SK-N-SH (cell line): Measurements from ENCODE around the gene OSCAR. TPM values are rescaled to one million over a fixed set of nuclear protein-coding genes. Genes with fewer than 3 reads are reported as not detected.

Source experiments
- CTCF ChIA-PET: fragments of 300-600, 350-600 bp; formaldehyde crosslinking; extraction: SDS; loops from one replicate; lab custom pipeline; 2021; lab: Yijun Ruan, JAX
- POLR2A ChIA-PET: fragments of 350-600 bp; sonication (Branson Sonifier 250); formaldehyde crosslinking; extraction: SDS; loops from one replicate; lab custom pipeline; 2020; ENCODE audit warnings: antibody characterized with exemption, inconsistent platforms; lab: Yijun Ruan, JAX
- DNase-seq: peaks from one replicate; pipeline ENCODE4 v3.0.0; 2012
- H2AFZ ChIP-seq: fragments of 200-600 bp; sonication (generic); 2 replicates; pipeline ENCODE4 v1.8.1; 2016; ENCODE audit warnings: antibody characterized with exemption, mild to moderate bottlenecking, low read depth
- H3F3A ChIP-seq: fragments of 200-600 bp; sonication (generic); replicated peaks from 2 replicates; pipeline ENCODE3; 2016; ENCODE audit warnings: antibody characterized with exemption, mild to moderate bottlenecking; ENCODE audit not compliant: insufficient read depth
- H3K27ac ChIP-seq, 2 experiments: fragments of 200-500 bp in 1 of 2; fragments of 200-600 bp in 1 of 2; sonication (Bioruptor generic) in 1 of 2; sonication (generic), shearing (Covaris generic) in 1 of 2; 2 replicates each; pipeline versions ENCODE4 v1.5.1 to v1.6.1; 2014 to 2016; ENCODE audit warnings: low read depth in 2 of 2, inconsistent platforms in 1 of 2, low read length in 1 of 2, mild to moderate bottlenecking in 1 of 2, mixed read lengths in 1 of 2
- H3K27me3 ChIP-seq: fragments of 200-600 bp; sonication (generic), shearing (Covaris generic); 2 replicates; pipeline ENCODE4 v1.6.1; 2016; ENCODE audit warnings: mixed run types; ENCODE audit not compliant: insufficient read depth
- H3K36me3 ChIP-seq, 2 experiments: fragments of 200-500 bp in 1 of 2; fragments of 200-600 bp in 1 of 2; sonication (Bioruptor generic) in 1 of 2; sonication (generic) in 1 of 2; replicated peaks in 1 of 2; 2 replicates each; pipeline versions ENCODE3 to v1.5.1; 2014 to 2016; ENCODE audit warnings: low read length in 1 of 2, mild to moderate bottlenecking in 1 of 2; ENCODE audit not compliant: insufficient read depth in 2 of 2, control insufficient read depth in 1 of 2
- H3K4me1 ChIP-seq, 2 experiments: fragments of 200-500 bp in 1 of 2; fragments of 200-600 bp in 1 of 2; sonication (Bioruptor generic) in 1 of 2; sonication (generic), shearing (Covaris generic) in 1 of 2; 2 replicates each; pipeline versions ENCODE4 v1.5.1 to v1.6.1; 2014 to 2016; ENCODE audit warnings: low read depth in 1 of 2, low read length in 1 of 2, mixed run types in 1 of 2; ENCODE audit not compliant: insufficient read depth in 2 of 2, control insufficient read depth in 1 of 2
- H3K4me2 ChIP-seq: fragments of 200-600 bp; sonication (generic), shearing (Covaris generic); 2 replicates; pipeline ENCODE4 v1.6.1; 2017; ENCODE audit warnings: mixed run types
- H3K4me3 ChIP-seq, 2 experiments: fragments of 200-500 bp in 1 of 2; fragments of 200-600 bp in 1 of 2; sonication (Bioruptor generic) in 1 of 2; sonication (generic), shearing (Covaris generic) in 1 of 2; 2 replicates each; pipeline versions ENCODE4 v1.5.1 to v1.8.1; 2014 to 2016; ENCODE audit warnings: low read depth in 2 of 2, inconsistent platforms in 1 of 2, low read length in 1 of 2, mild to moderate bottlenecking in 1 of 2, mixed read lengths in 1 of 2, moderate library complexity in 1 of 2
- H3K79me2 ChIP-seq: fragments of 200-600 bp; sonication (generic); 2 replicates; pipeline ENCODE4 v1.8.1; 2017; ENCODE audit warnings: mild to moderate bottlenecking; ENCODE audit not compliant: insufficient read depth
- H3K9ac ChIP-seq: fragments of 200-600 bp; sonication (generic); 2 replicates; pipeline ENCODE4 v1.6.1; 2017; ENCODE audit warnings: mixed run types
- H3K9me2 ChIP-seq: fragments of 200-600 bp; sonication (generic); 2 replicates; pipeline ENCODE4 v1.6.1; 2017; ENCODE audit warnings: mixed run types
- H3K9me3 ChIP-seq: fragments of 200-600 bp; sonication (generic); 2 replicates; pipeline ENCODE4 v1.6.1; 2017; ENCODE audit warnings: mixed run types, mild to moderate bottlenecking, moderate library complexity
- H4K20me1 ChIP-seq: fragments of 200-600 bp; sonication (generic); 2 replicates; pipeline ENCODE4 v1.6.1; 2017; ENCODE audit warnings: mild to moderate bottlenecking, mixed run types; ENCODE audit not compliant: insufficient read depth
- GABPA ChIP-seq: IDR thresholded peaks from 2 replicates; pipeline ENCODE4 v1.4.0; 2012; ENCODE audit warnings: low read depth, mild to moderate bottlenecking
- JUND ChIP-seq: IDR thresholded peaks from 2 replicates; pipeline ENCODE4 v1.4.0; 2012
- MAX ChIP-seq: IDR thresholded peaks from 2 replicates; pipeline ENCODE4 v1.4.0; 2012; ENCODE audit warnings: low read depth
- MXI1 ChIP-seq: IDR thresholded peaks from 2 replicates; pipeline ENCODE4 v1.6.1; 2012; ENCODE audit warnings: mild to moderate bottlenecking, low read depth, low read length, improper control_type of control experiment
- NFIC ChIP-seq: IDR thresholded peaks from 2 replicates; pipeline ENCODE4 v1.4.0; 2012; ENCODE audit warnings: borderline replicate concordance
- RFX5 ChIP-seq: IDR thresholded peaks from 2 replicates; pipeline ENCODE4 v1.6.1; 2012; ENCODE audit warnings: mild to moderate bottlenecking, improper control_type of control experiment, low read length
- RXRA ChIP-seq: IDR thresholded peaks from 2 replicates; pipeline ENCODE4 v1.4.0; 2012; ENCODE audit warnings: low read depth, mild to moderate bottlenecking, borderline replicate concordance
- SMC3 ChIP-seq: IDR thresholded peaks from 2 replicates; pipeline ENCODE4 v1.6.1; 2012; ENCODE audit warnings: low read depth, low read length, improper control_type of control experiment
- TEAD4 ChIP-seq: IDR thresholded peaks from 2 replicates; pipeline ENCODE4 v1.4.0; 2012; ENCODE audit warnings: mild to moderate bottlenecking, borderline replicate concordance; ENCODE audit not compliant: insufficient read depth
- YY1 ChIP-seq: IDR thresholded peaks from 2 replicates; pipeline ENCODE4 v1.4.0; 2012; ENCODE audit warnings: low read depth, mild to moderate bottlenecking
- WGBS: methylation state at CpG from one replicate; pipeline ENCODE4 v1.1.6; 2017; ENCODE audit warnings: low lambda C conversion rate; 5-methylcytosine and 5-hydroxymethylcytosine counted together
- polyA plus RNA-seq, 3 experiments: library from polyadenylated mRNA; depleted of rRNA; stranded (reverse); fragments of >200 nt; gene quantifications; 2 replicates each; pipeline ENCODE4 v1.2.3, GENCODE V29; 2012
- TF ChIP-seq, protein P1 (sequence below): fragments of 200-600 bp; sonication (generic); IDR thresholded peaks from 2 replicates; pipeline ENCODE4 v1.6.1; 2017; ENCODE audit warnings: antibody characterized with exemption, mild to moderate bottlenecking, moderate library complexity

Gene OSCAR
- polyA plus RNA-seq, 1 of the 3 experiments (the other 2 are of a cell fraction), result 1.2 TPM

DNA sequence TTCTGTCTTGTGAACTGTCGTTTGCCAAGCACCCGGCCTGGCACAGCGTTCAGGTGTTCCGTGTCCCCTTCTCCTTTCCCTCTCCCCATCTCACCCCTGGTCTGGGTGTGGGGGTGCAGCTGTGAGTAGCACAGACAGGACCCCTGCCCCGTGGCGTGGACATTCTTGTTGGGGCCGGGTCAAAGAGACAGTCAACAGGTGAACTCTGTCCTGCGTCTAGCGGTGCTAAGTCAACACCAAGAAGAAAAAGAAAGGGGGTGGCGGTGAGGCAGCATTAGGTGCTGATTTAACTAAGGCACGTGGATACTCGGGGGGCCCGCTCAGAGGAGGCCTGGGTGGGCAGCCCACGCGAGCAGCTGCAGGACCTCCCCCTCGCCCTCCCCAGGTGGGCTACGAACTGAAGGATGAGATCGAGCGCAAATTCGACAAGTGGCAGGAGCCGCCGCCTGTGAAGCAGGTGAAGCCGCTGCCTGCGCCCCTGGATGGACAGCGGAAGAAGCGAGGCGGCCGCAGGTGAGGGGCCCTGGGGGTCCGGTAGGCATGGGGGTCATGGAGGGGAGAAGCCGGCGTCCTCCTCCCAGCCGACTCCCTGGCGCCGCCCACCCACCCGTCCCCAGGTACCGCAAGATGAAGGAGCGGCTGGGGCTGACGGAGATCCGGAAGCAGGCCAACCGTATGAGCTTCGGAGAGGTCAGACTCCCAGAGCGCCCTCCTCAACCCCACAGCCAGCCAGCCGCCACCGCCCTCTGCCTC, 27.3 kb upstream of the OSCAR start (continued):
- no peak for TF ChIP-seq MXI1
- TF ChIP-seq NFIC, result no peak
- no peak for TF ChIP-seq YY1
- TF ChIP-seq RXRA, result no peak
- no peak for TF ChIP-seq SMC3

GRCh38 chr19:54125713-54126112, 25.1 kb upstream of the OSCAR start:
- H2AFZ ChIP-seq, result no peak overlapping the region
- H3K36me3 ChIP-seq, result peaks cover 0 to 70% of the 10 kb centered on the region in 2 experiments
- DNase-seq, result no peak
- no peaks in the 10 kb centered on the region for H3K9me3 ChIP-seq
- no peak overlapping the region for H3K9ac ChIP-seq
- TF ChIP-seq RFX5 (no peak), JUND (no peak), MAX (no peak), MXI1 (no peak), GABPA (no peak), TEAD4 (no peak)
- TF ChIP-seq, protein P1, sequence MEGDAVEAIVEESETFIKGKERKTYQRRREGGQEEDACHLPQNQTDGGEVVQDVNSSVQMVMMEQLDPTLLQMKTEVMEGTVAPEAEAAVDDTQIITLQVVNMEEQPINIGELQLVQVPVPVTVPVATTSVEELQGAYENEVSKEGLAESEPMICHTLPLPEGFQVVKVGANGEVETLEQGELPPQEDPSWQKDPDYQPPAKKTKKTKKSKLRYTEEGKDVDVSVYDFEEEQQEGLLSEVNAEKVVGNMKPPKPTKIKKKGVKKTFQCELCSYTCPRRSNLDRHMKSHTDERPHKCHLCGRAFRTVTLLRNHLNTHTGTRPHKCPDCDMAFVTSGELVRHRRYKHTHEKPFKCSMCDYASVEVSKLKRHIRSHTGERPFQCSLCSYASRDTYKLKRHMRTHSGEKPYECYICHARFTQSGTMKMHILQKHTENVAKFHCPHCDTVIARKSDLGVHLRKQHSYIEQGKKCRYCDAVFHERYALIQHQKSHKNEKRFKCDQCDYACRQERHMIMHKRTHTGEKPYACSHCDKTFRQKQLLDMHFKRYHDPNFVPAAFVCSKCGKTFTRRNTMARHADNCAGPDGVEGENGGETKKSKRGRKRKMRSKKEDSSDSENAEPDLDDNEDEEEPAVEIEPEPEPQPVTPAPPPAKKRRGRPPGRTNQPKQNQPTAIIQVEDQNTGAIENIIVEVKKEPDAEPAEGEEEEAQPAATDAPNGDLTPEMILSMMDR, result no peak
- ChIA-PET CTCF (no interaction called here), POLR2A (interaction anchor here (1.1 kb wide), 1 partner anchor 11 kb away, joined by 3 read pairs; the partner anchor contains the start of genes PRPF31 and TFPT)
- H3K79me2 ChIP-seq, result no peaks in the 10 kb centered on the region
- no peak overlapping the region for H3K4me3 ChIP-seq
- WGBS, result 100% methylated on average over 2 of the region's 9 CpGs
- no peaks in the 10 kb centered on the region for H3F3A ChIP-seq
- no peak overlapping the region for H3K4me2 ChIP-seq
- H3K27ac ChIP-seq, result no peak overlapping the region
- no peaks in the 10 kb centered on the region for H4K20me1 ChIP-seq
- no peaks in the 10 kb centered on the region for H3K4me1 ChIP-seq
- no peaks in the 10 kb centered on the region for H3K27me3 ChIP-seq
- H3K9me2 ChIP-seq, result no peaks in the 10 kb centered on the region

DNA sequence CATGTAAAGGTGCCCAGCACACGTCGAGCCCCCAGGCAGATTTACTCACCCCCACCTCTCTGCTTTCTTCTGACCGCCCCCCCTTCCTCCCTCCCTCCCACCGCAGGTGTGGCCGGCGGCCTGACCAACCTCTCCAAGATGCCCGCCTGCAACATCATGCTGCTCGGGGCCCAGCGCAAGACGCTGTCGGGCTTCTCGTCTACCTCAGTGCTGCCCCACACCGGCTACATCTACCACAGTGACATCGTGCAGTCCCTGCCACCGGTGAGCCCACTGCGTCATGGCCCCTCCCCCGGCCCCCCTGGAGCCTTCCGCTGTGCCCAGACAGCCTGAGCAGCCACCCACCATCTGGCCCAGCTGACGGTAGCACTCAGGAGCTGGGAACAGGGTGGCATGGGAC, 23.8 kb upstream of the OSCAR start:
- CTCF ChIA-PET, result no interaction called here
- H4K20me1 ChIP-seq, result no peaks in the 10 kb centered on the region

More for the DNA sequence above, 23.8 kb upstream of the OSCAR start:
- Histone ChIP-seq H3K4me2 (no peak overlapping the region), H3K9me2 (no peaks in the 10 kb centered on the region), H3K4me3 (no peak overlapping the region), H3K27ac (no peak overlapping the region), H3K9ac (no peak overlapping the region), H3K79me2 (no peaks in the 10 kb centered on the region), H3K4me1 (no peaks in the 10 kb centered on the region), H3K27me3 (no peaks in the 10 kb centered on the region), H2AFZ (no peak overlapping the region), H3K9me3 (no peaks in the 10 kb centered on the region), H3F3A (no peaks in the 10 kb centered on the region), H3K36me3 (peaks cover 11 to 74% of the 10 kb centered on the region in 2 experiments)
- TF ChIP-seq YY1, result no peak
- WGBS, result 90% methylated on average over 14 of the region's 19 CpGs
- POLR2A ChIA-PET, result interaction anchor here (0.7 kb wide), 1 partner anchor 9 kb away, joined by 3 read pairs; the partner anchor contains the start of genes PRPF31 and TFPT
- no peak for DNase-seq
